ELR (cell line): ENCODE data around the gene PALLD.
"Not testable (repeated sequence)": the region's sequence is repeated elsewhere in the genome, so short reads cannot be mapped to it uniquely, and the experiment has no call there.

Experiments
- DNase-seq: peaks from one replicate; pipeline ENCODE4 v3.0.0-alpha.2; 2015; ENCODE audit warnings: low read depth

Gene PALLD

DNA sequence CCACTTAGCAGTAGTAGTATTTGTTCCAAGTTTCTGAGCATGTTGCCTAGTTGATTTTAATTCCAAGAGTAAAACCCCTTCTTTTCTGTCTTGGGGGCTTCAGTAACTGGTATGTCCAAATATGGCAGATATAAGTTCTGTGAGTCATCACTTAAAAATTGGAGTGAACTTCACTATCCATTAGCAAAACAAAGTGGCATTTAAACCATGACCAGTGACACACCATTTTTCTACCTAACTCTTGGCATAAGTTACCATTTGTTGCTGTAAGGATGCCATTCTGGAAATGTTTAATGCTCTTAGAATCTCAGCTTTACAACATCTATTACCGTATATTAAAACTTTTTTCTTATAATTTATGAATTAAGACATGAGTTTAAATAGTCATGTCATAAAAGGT is 411.2 kb downstream of the PALLD start:
- DNase-seq = peak; percentile 70

DNA sequence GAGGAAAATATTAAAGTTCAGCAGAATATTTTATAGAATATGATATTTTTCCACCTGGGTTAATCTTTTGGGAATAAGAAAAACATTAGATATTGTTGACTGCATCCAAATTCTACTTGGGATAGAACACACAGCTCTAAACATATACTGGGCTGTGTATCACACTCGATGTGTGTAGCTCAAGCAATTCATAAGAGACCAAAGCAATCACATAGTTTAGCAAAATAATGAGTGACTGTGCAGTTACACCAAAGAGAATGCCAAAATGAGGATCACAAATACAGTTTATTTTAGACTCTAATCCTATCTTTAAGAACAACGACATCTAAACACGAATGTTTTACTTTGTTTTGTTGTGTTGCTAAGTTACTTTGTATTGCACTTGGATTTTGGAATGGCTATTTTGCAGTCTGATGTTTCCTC is 412.0 kb downstream of the PALLD start:
- DNase-seq = no peak

DNA sequence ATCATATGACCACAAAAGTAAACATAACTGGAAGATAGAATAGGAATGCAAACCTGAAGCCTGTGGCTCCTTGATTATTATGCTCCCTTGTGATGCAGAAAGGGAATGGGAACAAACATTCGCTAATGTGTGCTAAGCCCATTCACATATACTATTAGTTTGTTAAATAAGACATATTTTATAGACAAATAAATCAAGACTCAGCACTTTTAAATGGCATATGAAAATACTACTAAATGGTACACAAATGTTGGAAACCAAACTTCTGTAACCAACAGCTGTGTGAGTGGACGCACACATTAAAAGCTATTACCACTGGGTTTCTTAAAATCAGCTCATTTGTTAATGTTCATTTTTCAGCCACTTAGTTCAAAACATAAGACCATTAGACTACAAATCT is 417.2 kb downstream of the PALLD start:
- DNase-seq = no peak

DNA sequence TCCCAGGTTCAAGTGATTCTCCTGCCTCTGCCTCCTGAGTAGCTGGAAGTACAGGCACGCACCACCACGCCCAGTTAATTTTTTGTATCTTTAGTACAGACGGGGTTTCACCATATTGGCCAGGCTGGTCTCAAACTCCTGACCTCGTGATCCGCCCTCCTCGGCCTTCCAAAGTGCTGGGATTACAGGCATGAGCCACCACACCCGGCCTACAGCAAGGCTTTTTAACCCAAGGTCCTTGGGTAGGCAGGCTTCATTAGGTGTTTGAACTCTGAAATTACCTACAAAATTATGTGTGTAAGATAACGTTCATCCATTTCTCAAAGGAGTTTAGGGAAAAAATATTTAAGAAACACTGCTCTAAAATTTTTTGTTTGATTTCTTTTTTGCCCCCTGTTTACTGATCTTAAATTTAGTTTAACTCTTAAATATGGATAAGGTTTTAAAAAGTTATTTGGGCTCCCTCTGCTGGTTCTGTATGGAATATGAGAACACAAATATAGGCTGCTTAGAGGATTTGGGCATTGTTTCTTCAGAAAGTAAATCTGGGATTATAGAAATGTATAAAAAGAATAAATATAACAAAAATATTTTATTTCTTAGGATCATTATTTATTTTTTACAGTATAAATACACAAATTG is 420.4 kb downstream of the PALLD start:
- DNase-seq = peak; percentile 66

DNA sequence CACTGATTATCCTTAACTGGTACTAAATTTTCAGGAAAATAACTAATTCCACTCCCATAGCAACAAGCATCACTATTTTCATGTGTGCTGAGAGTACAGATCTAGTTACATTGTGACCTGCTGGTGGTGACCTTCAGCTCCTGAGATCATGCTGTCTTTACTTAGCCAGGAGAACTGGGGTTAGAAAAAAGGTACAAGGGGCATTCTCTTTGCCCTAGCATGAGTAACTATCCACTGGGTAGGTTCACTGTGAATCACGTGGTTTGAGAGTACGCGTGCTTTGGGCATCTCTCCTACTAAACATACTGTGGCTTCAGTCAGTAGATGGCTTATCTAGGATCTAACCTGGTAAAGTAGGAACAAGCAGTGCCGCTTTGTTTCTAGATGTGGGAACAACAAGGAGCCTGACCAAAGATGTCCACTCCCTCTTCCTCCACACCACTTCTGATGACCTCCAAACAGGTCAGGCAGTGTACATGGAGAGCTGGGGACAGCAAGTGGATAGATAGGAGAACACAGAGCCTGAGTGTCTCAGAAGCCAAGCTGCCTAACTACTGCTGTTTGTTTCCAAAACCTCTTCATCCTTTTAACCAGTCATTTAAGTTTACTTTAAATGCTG is 423.0 kb downstream of the PALLD start:
- no peak for DNase-seq

DNA sequence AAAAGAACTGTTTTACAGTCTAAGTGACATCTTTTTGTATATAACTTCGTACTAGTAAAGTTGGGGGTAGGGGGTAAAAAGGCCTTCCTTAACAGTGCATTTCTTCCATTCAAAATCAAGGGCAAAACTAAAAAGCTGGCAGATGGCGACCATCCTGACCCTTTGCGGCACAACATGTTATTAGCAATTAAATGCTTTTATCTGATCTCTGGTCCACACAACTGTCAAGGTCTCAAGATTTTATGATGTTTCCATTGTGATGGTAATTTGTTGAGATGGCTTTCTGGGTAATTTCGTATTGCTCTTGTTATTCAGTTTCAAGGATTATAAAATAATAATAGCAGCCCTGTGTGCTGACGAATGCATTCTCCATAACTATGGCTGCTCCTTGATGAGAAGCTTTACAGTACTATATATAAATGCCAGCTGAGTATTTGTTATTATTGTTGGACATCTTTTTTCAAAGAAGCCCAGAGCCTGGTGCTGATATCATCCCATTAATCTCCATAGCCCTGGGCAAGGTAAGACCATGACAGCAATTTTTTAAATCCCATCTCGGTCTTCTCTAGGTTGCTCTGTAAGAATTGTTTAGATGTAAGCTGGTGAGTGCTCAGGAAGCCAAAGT is 423.7 kb downstream of the PALLD start:
- DNase-seq = no peak

DNA sequence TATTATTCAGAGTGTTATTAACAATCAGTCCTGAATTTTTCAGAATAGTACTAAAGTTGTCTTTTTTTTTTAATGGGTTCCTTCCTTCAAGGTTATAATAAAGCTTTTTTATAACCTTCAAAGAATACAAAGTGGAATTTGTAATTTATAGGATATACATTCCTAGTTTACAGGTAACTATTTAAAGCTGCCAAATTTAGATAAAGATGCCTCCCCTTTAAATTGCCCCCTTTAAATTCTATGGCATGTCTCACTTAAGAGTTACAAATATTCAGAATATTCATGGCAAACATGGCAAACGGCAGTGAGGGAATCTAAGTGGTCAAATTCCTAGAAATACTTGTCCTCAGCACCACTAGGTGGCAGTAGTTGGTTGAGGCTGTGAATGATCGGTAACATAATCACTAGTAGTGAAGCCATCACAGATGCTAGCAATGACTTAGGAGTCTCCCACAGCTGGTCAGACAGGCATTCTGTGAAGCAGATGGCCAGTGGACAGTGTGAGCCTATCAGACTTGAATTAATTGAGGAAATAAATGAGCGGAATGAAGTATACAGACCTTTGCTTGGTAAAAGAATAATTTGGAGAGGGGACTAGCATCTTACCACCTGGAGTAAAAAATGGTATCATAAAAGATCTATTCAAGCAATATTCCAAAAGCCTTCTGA is 426.8 kb downstream of the PALLD start:
- DNase-seq = peak; percentile 75

DNA sequence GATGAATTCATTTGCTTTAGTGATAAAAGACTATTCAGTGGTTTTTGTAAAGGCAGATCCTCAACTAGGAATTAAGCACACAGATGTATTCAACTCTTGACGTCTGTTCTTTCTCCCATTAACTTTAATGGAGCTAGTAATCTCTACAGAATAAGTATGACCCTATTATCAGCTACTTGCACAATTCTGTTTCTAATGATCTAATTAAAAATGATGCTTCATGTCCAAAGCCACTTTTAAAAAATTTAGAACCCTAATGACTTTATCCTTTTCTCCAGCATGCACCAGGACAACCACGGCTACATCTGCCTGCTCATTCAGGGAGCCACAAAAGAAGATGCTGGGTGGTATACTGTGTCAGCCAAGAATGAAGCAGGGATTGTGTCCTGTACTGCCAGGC is 427.8 kb downstream of the PALLD start:
- DNase-seq = no peak

DNA sequence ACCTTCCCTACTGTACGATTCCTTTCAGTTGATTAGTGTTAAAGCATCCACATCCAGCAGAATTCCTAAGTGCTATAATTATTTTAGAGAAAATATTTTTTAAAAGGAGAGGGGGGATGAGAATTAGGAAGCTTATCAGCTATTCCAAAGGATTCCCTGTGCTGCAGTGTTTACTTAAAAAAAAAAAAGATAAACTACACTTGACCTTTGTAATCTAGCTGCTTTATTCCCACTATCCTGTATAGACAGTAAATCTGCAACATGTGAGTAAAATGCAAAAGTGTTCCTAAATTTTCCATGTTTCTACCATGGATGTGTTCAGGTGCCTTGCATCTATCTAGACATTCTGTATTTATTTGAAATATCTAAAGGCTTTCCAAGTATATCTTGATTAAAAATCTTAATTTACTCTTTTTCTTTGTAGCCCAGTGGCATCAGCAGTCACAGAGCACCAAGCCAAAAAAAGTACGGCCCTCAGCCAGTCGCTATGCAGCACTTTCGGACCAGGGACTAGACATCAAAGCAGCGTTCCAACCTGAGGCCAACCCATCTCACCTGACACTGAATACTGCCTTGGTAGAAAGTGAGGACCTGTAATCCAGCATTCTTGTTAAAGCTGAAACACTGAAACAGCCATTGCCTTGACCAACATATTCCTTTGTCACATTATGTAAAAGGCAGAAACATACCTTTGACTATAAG is 429.1 kb downstream of the PALLD start:
- no peak for DNase-seq

DNA sequence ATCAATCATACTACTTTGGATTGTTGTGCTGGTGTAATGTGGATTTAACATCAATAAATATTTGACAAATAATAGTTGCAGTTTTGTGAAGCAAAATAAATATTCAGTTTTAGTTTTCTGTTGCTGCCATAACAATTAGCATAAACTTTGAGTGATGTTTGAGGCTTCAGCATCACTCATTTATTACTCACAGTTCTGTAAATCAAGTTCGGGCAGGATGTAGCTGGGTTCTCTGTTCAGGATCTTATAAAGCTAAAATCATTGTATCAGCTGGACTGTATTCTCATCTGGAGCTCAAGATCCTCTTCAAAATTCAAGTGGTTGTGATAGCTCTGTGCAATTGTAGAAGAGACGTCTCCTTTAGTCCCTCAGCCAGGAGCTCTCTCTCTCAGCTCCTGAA is 431.5 kb downstream of the PALLD start:
- DNase-seq = no peak

DNA sequence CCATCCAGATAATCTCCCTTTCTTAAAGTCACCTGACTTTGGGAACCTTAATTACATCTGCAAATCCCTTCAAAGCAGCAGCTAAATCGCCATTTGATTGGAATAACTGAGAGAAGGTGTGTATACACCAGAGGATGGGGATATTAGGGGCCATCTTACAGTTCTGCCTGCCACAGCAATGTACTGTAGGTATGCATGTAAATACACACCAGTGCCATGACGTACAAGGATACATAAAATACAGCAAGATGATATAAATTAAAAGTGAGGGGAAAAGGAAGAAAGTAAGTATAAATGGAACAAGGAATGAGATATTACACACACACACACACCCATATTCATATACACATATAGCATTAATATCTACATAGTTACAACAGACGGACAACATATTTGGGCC is 432.0 kb downstream of the PALLD start:
- no peak for DNase-seq

DNA sequence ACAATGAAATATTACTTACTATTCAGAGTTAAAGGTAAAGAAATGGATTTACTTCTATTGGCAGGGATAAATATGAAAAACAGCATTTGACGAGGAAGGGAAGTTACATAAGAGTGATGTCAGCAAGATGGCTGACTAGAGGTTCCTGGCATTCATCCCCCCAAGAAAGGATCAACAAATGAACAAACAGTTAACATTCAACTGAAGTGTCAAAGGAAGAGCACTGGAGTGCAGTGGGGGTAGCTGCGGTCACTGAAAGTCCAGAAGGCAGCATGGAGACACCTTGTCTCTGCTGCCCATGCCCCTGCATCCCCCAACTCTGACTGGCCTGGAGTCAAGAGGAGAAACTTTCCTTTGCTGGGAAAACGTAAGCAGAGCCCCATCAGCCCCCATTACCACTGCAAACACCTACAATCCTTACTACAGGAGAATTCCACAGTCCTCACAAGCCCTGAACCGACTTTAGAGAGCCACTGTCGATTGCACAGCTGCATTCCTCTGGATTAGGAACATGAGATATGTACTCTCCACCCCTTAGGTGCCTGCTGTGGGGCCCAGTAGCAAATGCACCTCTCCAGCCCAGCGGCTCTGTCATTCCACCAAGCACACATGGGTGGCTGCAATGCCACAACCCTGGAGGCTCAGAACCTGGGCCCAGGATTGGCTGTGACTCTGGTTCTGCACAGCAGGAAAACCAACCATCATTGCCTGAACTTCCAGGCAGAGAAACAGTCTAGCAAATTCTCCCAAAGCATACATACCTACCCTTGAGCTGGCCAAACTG is 433.8 kb downstream of the PALLD start:
- no peak for DNase-seq

DNA sequence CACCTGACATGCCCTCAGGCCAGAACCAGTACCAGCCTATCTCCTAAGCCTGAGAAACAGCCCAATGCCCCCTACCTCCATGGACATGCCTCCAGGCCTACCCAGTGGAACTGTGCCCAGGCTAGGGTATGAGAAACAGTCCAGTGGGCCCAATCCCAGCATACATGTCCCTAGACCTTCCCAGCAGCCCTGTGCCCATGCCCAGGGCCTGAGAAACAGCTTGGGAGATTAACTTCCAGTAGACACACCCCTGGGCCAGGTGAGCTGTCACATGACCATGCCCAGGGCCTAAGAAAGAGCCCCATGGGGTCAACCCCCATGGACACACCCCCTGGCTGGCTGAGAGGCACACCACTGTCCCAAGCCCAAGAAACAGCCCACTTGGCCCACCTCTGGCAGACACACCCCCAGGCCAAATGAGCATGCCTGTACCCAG is 434.4 kb downstream of the PALLD start:
- DNase-seq = no peak

DNA sequence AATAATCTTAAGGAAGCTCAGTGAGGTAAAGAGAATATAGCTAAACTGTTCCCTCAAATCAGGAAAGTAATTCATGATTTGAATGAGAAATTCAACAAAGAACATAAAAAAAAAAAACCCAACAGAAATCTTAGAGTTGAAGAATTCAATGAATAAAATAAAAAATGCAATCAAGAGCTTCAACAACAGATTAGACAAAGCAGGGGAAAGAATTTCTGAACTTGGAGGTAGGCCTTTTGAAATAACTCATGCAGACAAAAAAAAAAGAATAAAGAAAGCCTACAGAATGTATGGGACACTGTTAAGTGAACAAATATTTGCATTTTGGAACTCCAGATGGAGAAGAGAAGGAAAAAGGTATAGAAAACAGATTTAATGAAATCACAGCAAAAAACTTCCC is 435.3 kb downstream of the PALLD start:
- DNase-seq = no peak

DNA sequence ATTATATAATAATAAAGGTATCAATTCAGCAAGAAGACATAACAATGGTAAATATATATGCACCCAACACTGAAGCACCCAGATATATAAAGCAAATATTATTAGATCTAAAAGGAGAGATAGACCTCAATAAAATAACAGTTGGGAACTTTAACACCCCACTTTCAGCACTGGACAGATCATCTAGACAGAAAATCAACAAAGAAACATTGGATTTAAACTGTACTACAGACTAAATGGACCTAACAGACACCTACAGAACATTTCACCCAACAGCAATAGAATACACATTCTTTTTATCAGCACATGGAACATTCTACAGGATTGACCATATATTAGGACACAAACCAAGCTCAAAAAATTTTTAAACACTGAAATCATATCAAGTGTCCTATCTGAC is 436.6 kb downstream of the PALLD start:
- DNase-seq = no peak

DNA sequence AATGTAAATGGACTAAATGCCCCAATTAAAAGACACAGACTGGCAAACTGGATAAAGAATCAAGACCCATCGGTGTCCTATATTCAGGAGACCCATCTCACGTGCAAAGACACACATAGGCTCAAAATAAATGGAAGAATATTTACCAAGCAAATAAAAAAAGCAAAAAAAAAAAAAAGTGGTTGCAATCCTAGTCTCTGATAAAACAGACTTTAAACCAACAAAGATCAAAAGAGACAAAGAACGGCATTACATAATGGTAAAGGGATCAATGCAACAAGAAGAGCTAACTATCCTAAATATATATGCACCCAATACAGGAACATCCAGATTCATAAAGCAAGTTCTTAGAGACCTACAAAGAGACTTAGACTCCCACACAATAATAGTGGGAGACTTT is 440.6 kb downstream of the PALLD start:
- DNase-seq = not testable (repeated sequence)

DNA sequence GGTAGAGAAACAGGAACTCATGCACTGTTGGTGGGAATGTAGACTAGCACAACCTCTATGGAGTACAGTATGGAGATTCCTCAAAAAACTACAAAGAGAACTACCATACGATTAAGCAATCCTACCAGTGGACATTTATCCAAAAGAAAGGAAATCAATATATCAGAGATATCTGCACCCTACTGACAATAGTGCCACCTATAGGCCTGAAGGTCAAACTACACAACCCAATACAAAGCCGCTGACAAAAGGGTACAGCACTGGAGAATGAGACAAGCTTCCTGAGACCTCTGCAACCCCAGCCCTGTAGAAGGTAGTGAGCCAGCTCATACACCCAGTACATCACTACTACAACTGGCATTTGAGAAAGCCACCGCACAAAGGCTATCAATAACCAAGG is 446.1 kb downstream of the PALLD start:
- DNase-seq = peak; percentile 47

DNA sequence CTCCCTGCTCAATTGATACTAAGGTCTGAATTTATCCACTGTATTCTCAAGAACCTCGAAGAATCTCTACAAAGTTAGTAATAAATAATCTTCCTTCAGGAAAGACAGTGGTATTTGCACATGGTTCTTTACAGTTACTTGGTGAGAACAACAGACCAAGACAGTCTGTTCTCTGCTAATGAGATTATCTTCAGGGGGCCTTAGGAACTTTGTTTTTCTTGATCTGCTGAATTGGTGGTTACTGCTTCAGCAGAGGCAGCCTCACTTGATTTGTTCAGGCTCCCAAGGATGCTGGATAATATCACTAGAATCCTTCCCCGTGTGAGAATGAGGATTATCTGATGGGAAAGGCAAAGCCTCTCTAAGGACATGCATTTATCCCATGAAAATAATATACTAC is 448.4 kb downstream of the PALLD start:
- DNase-seq = no peak

DNA sequence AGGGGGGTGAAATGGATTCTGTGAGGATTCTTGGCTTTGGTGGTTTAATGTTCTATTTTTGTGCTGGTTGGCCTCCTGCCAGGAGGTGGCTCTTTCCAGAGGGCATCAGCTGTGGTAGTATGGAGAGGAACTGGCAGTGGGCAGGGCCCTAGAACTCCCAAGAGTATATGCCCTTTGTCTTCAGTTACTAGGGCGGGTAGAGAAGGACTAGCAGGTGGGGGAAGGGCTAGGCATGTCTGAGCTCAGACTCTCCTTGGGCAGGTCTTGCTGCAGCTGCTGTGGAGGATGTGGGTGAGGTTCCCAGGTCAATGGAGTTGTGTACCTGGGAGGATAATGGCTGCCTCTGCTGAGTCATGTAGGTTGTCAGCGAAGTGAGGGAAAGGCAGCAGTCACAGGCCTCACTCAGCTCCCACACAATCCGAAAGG is 456.0 kb downstream of the PALLD start:
- DNase-seq = not testable (repeated sequence)

DNA sequence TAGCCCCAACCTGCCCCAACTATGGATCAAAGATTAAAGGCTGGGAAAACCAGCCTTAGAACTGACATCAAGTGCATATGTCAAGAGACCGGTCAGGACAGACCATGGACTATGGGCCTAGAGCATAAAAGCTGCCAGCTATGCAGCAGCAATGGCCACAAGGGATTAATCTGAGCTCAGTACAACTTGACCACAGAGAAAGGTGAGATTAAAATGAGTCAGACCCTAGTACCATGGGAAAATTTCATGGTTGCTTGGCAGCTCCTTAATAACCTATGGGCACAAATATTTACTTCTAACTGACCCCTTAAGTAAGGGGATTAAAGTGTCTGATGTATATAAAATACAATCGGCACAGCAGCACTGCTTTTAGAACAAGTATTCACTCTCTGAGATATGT is 458.8 kb downstream of the PALLD start:
- peak; percentile 6 for DNase-seq

DNA sequence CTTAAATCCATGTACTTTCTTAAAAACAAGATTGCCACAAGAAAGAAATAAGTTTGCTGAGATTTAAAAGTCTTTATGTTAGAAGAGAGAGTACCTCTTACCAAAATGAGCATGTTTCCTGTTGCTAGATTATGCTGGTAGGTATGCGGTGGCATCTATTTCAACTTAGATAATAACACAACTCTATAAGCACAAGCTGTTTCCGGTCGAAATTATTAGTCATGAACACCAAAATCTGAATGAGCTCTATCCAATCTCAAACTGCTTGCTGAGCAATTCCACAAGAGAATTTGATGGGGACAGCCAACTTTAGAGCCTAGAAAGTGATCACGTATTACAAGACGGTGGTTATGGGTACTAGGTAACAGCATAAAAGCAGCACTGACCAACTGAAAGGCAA is 463.9 kb downstream of the PALLD start:
- no peak for DNase-seq

DNA sequence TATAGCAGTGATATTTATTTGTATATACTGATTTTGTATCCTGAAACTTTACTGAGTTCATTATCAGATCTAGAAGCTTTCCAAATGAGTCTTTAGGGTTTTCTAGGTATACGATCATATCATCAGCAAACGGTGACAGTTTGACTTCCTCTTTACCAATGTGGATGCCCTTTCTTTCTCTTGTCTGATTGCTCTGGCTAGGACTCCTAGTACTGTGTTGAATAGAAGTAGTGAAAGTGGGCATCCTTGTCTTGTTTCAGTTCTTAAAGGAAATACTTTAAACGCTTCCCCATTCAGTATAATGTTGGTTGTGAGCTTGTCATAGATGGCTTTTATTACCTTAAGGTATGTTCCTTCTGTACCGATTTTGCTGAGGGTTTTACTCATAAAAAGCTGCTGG is 475.7 kb downstream of the PALLD start:
- no peak for DNase-seq
